Measurements from ENCODE around the gene CUEDC1. TPM values are rescaled to one million over a fixed set of nuclear protein-coding genes. Genes with fewer than 3 reads are reported as not detected.

Gene CUEDC1
- total RNA-seq, 1 experiment from 2014 or later: 53.5 TPM

DNA sequence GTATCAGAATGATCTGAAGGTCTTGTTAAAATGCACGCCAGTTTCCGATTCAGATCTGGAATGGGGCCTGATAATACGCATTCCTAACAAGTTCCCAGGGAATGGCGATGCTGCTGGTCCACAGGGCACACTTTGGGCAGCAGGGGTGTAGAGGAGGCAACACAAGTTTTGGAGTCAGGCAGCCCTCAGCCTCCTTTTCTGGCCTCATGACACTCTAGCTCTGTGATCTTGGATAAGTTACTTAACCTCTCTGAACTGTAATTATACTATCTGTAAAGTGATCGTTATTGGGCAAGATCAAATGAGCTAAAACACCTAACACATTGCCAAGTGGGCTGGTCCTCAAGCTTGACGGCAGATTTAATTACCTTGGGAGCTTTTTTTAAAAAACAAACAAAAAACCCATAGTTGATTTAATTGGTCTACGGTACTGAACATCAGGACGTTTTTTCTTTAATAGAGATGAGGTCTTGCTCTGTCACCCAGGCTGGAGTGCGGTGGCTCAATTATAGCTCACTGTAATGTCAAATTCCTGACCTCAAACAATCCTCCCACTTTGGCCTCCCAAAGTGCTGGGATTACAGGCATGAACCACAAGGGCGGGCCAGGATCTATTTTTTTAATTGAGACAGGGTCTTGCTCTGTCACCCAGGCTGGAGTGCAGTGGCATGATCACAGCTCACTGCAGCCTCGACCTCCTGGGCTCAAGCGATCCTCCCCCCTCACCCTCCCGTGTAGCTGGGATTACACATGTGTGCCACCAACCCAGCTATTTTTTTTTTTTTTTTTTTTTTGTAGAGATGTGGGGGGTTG is 95.4 kb downstream of the CUEDC1 start:
- BruUV-seq (replicated peaks): no TSS peak
- H3K36me3 ChIP-seq (ENCODE audit: insufficient read depth, low read length, poor library complexity, severe bottlenecking): no peaks in the 10 kb centered on the region
- no peaks in the 10 kb centered on the region for H3K27me3 ChIP-seq (replicated peaks; ENCODE audit: insufficient read depth, low read depth, low read length, poor library complexity)
- no peak for TF ChIP-seq EZH2 (IDR thresholded peaks at IDR 0.05; ENCODE audit: borderline replicate concordance, low read depth, low read length, poor library complexity, severe bottlenecking)
- no peak for TF ChIP-seq CTCF (conservative IDR thresholded peaks at IDR 0.05; ENCODE audit: low read depth, low read length)
- H3K4me1 ChIP-seq (ENCODE audit: insufficient read depth, low read length, poor library complexity, severe bottlenecking): peaks cover 20% of the 10 kb centered on the region
- CTCF ChIA-PET: interaction anchor here (0.6 to 1.7 kb wide), 4 partner anchors 134 to 683 kb away, joined by 4 to 13 read pairs (median 6); no protein-coding TSS in a partner anchor
- no peak overlapping the region for H3K27ac ChIP-seq (ENCODE audit: low read depth, low read length, poor library complexity, severe bottlenecking)
- DNase-seq (ENCODE audit: low spot score): no peak
- intact Hi-C loops (cut with micrococcal nuclease; ENCODE audit: unreplicated experiment): loop anchor here (1.0 to 10.0 kb wide), 2 partner anchors 128 to 225 kb away; partner anchors contain the start of genes DYNLL2 and VEZF1
- POLR2A ChIA-PET (ENCODE audit: low non-redundant PET): no interaction called here
- H3K4me3 ChIP-seq (ENCODE audit: low read depth, low read length, poor library complexity, severe bottlenecking): no peak overlapping the region
- no peaks in the 10 kb centered on the region for H3K9me3 ChIP-seq (ENCODE audit: low read depth, low read length, poor library complexity, severe bottlenecking)

DNA sequence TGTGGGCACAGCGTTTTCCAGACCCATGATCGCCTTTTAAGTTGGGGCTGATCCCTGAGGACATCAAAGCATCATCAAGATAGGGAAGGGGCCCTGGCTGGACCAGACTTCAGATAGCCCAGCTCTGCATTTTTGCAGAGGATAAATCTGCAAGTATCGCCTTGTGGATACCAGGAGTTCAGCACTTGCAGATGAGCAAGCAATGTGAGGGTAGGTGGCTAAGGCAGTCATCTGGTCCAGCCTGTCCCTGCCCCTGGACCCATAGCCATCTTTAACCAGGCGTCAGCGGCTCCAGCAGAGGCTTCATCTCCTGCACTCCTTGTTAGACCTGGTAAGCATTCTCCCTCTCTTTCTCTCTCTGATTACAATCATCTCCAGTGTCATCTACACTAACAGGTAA is 96.4 kb downstream of the CUEDC1 start:
- no peak for DNase-seq (ENCODE audit: low spot score)
- peaks cover 20% of the 10 kb centered on the region for H3K4me1 ChIP-seq (ENCODE audit: insufficient read depth, low read length, poor library complexity, severe bottlenecking)
- no peak overlapping the region for H3K4me3 ChIP-seq (ENCODE audit: low read depth, low read length, poor library complexity, severe bottlenecking)
- POLR2A ChIA-PET (ENCODE audit: low non-redundant PET): no interaction called here
- no peak for TF ChIP-seq EZH2 (IDR thresholded peaks at IDR 0.05; ENCODE audit: borderline replicate concordance, low read depth, low read length, poor library complexity, severe bottlenecking)
- H3K27ac ChIP-seq (ENCODE audit: low read depth, low read length, poor library complexity, severe bottlenecking): no peak overlapping the region
- CTCF ChIA-PET: interaction anchor here (1.4 to 4.0 kb wide), 2 partner anchors 16 to 141 kb away, joined by 5 to 32 read pairs; no protein-coding TSS in a partner anchor
- intact Hi-C loops (cut with micrococcal nuclease; ENCODE audit: unreplicated experiment): loop anchor here (1.0 to 10.0 kb wide), 4 partner anchors 136 to 254 kb away; partner anchors contain the start of gene DYNLL2
- no peaks in the 10 kb centered on the region for H3K27me3 ChIP-seq (replicated peaks; ENCODE audit: insufficient read depth, low read depth, low read length, poor library complexity)
- H3K9me3 ChIP-seq (ENCODE audit: low read depth, low read length, poor library complexity, severe bottlenecking): no peaks in the 10 kb centered on the region
- BruUV-seq (replicated peaks): no TSS peak
- H3K36me3 ChIP-seq (ENCODE audit: insufficient read depth, low read length, poor library complexity, severe bottlenecking): no peaks in the 10 kb centered on the region

- no TSS peak for BruUV-seq (replicated peaks)
- CTCF ChIA-PET: interaction anchor here (0.6 to 4.0 kb wide), 2 partner anchors 104 to 143 kb away, joined by 5 to 32 read pairs; no protein-coding TSS in a partner anchor
- intact Hi-C loops (cut with micrococcal nuclease; ENCODE audit: unreplicated experiment): loop anchor here (10.0 kb wide), 1 partner anchor 228 kb away; the partner anchor contains the start of gene DYNLL2
- POLR2A ChIA-PET (ENCODE audit: low non-redundant PET): no interaction called here
- Histone ChIP-seq H3K9me3 (ENCODE audit: low read depth, low read length, poor library complexity, severe bottlenecking) (no peaks in the 10 kb centered on the region), H3K27me3 (replicated peaks; ENCODE audit: insufficient read depth, low read depth, low read length, poor library complexity) (no peaks in the 10 kb centered on the region), H3K27ac (ENCODE audit: low read depth, low read length, poor library complexity, severe bottlenecking) (no peak overlapping the region), H3K4me1 (ENCODE audit: insufficient read depth, low read length, poor library complexity, severe bottlenecking) (peaks cover 21% of the 10 kb centered on the region), H3K36me3 (ENCODE audit: insufficient read depth, low read length, poor library complexity, severe bottlenecking) (no peaks in the 10 kb centered on the region), H3K4me3 (ENCODE audit: low read depth, low read length, poor library complexity, severe bottlenecking) (no peak overlapping the region)
- TF ChIP-seq EZH2 (IDR thresholded peaks at IDR 0.05; ENCODE audit: borderline replicate concordance, low read depth, low read length, poor library complexity, severe bottlenecking) (no peak), CTCF (conservative IDR thresholded peaks at IDR 0.05; ENCODE audit: low read depth, low read length) (no peak)
- no peak for DNase-seq (ENCODE audit: low spot score)
Measured at GRCh38 chr17:57856792-57857620, 98.2 kb downstream of the CUEDC1 start.
